ENCODE measurements around the gene PLK2.

Gene PLK2

DNA sequence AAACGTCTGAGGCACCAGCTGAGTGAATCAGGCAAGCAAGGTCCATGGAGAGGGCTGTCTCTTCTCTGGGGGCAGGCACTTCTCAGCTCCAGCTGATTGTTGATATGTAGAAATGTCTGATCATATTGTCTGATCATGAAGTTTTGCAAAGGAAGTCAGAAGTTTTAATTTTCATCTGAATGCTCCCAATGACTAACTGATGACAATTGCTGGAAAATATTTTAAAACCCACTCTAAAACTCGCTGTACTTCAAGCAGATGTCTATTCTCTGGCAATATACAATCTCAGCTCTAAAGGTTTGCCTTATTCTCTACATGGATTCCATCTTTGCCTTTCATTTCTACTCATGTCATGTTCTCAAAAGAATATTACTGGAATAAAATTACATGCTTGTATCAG is 12.7 kb downstream of the PLK2 start:
- no peak for DNase-seq

DNA sequence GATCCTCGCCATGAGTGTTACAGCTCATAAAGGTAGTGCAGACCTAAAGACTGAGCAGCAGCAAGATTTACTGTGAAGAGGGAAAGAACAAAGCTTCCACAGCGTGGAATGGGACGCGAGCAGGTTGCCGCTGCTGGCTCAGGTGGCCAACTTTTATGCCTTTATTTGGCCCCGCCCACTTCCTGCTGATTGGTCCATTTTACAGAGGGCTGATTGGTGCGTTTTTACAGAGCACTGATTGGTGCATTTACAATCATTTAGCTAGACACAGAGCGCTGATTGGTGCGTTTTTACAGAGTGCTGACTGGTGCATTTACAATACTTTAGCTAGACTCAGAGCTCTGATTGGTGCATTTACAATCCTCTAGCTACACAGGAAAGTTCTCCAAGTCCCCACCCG is 13.9 kb downstream of the PLK2 start:
- DNase-seq = no peak

DNA sequence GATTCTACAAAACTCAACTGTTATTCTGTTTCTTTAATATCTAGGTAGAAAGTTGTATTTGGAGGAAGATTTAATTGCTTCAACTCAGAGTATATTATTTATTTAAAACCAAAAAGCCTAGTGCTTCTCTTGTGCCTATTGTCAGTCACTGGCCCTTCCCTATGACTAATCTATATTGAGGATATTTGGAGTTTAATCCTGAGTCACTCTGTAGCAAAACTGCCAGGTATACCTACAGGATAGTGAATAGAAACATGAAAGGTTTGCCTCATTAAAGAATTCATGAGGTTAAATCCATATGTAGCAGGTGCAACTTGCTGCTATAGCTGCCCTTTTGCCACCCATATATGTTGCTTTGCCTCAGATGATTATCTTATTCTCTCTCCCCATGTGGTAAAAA is 15.1 kb downstream of the PLK2 start:
- DNase-seq = no peak

DNA sequence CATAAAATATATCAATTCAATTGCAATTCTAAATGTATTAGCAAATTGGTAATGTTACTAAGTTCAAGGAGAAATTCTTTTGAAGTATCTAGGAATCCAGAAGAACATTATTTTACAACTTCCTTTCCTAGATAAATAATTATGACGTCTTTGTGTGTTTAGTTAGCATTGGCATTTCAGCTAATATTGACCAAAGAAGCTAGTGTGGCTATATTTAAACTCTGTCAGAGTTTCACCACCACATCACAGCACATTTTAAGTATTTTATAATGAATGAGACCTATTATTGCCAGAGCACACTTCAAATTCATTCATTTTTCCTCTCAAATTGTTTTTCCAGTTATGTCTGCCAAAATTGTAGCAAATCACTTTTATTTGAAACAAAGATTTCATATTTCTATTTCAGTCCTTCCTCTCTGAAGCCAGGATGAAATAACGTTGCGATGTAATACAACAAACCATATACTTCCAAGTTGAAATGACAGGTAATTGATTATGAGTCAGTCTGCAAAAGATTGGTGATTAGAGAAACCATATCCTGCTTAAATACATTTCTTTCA is 18.9 kb downstream of the PLK2 start:
- no peak for DNase-seq

DNA sequence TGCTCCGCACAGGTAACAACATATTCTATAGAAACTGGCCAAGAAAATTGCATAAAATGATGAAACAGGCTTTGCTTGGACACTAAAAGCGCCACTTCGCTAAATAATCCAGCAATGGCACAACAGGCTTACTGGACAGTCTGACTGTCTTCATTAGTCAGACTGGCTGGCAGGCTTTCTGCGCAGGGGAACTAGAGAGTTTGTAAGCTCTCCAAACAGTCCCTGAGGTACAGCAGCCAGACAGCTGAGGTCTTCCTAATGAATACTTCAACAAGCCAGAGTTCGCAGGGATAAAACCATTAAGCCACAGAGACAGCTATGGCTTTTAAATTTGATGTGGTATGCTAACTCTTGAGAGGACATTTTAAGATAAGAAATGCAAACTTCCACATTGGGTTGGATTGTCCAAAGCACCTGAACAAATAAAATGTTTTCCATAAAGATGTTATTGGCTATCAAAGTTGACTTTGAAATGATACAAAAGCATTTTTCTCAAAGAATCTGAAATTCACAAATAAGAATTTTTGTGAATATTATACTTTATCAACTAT is 20.7 kb downstream of the PLK2 start:
- no peak for DNase-seq

DNA sequence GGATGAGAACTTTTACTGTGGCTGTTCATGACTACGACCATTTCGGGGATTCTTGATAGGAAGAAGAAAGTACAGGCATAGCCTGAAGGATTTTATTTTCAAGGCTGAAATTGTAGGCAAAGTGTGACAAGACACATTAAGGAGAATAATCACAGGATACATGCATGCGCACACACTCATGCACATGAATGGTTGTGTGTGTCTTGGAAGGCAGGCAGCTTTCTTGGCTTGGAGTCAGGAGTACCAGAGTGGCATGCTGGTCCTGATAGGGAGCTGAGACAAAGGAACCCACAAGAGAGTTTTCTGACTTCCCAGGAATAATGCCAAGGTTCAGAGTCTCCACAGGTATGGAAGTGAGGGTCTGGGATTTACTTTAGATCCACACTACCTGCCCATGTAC is 22.2 kb downstream of the PLK2 start:
- DNase-seq = no peak

DNA sequence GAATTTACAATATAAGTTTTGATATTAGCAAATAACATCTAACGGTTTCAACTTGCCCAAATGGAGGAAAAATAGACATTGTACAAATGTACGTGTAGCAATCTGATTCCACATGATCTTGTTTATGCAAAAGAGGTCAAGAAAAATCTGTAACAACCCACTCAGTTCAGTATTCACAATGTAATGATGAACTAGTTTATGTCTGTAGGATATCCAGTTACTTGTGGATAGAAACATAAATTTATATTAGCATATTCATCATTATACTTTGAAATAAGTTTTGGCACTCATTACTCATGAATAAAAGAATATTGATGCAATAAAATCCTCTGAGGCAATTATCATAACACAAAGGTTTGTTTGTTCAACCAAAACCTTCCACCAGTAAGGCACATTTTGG is 28.1 kb downstream of the PLK2 start:
- DNase-seq = no peak

DNA sequence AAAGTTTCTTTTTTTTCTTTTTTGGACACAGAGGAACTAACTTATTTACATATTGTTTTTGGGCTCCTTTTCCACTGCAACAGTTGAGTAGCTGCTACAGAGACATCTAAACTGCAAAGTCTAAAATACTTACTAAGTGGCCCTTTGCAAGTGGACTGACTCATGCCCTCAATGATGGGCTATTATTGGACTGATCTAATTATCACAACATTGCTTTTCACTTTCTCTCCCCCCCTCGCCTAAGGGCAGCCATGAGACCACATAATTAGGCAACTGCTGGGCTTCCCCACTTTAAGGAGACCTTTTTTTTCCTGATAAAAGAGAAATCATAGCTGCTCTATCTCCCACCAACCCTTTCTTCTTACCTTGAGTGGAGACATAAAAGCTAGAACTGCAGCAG is 47.0 kb downstream of the PLK2 start:
- DNase-seq = no peak

DNA sequence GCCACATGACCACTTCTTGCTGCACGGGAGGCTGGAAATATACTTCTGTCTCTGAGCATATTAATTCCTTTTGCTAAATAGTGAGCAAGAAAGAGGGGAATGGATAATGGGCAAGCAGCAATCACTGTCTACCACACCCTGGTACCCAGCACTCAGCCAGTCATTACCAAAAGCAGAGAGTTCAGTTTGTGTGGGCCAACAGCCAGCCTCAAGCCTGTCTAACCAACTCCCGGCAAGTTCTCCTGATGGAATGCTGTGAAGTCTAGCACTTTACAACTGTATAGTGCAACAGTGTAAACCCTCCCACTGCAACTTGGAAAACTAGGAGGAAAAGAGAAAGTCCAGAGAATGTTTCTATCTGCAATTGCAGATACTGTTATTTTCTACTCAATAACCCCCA is 47.8 kb downstream of the PLK2 start:
- DNase-seq = no peak

DNA sequence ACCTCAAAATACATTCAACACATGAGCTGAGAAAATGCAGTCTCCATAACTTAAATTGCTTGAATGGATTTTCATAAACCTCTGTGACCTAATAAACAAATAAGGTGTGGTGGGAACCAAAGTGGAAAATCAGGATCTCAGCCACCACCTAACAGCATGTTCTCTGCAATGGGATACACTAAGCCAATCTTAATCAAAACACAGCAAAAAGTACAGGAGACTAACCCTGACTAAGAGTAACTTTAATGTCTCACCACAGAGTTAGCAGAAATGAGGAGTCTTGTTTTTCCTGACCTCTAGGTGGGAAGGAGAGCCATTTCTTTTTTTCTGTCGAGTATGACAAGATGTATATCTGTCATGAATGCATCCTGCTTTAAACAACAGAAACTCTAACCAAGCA is 48.5 kb downstream of the PLK2 start:
- no peak for DNase-seq

DNA sequence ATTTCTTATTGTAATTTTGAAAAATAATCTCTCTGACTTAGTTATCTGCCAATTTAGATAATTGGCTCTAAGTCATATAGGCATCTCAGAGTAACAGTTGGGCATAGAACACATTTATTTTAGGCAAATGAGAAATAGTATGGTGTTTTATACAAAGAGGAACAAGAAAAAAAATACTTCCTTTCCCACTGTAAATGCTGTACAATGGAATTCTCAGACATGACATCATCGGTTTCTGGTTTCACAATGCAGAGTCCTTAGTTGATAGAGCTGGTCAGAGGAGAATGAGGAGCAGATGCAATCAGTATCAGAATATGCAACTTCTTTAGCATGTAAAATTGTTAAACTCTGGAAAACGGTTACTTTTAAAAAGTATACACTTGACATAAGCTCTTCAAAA is 49.4 kb downstream of the PLK2 start:
- no peak for DNase-seq

DNA sequence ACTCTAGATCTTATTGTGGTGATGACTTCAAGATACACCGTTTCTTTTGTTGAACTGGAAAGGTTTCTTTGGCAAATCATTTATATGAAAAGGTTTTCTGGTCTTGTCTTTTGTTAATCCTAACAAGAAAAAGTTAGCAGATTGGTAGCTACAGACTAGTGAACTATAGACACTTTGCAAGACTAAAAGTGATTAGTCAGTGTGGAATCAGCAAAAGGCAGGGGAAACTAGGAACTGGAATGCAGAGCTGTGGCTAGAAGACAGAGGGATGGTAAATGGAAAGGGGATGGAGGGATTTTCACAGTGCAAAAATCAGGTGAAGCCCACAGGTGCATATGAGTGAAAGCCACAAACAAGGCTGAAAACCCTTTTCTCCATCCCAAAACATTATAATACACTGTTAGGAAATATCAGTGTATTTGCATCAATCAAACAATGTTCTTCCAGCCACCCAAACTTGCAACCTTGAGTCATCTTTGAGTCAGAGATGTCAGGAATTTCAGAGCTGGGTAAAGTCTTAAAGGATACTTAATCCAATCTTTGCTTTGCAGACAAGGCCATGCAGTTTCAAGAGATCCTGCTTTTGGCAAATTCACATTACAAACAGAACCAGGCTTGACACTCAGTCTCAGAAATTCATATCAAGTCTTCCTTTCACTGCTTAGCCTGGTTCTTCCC is 52.7 kb downstream of the PLK2 start:
- no peak for DNase-seq

DNA sequence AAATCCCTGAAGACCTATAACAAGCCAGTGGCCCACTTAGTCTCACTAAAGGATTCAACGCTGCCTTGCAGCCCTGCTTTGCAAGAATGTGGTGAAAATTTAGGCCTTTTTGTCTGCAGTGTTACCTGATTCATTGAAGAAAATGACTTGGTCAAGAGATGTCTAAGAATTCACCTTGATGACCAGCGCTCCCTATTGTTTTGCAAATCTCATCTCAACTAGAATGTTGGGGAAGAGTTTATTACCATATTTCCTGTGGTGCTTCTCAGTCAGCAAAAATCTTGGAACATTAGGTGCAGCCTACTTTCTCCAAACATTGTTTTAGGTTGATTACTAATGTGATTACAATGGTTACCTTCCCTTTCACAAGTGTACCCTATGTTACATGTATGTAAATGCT is 53.5 kb downstream of the PLK2 start:
- DNase-seq = no peak

DNA sequence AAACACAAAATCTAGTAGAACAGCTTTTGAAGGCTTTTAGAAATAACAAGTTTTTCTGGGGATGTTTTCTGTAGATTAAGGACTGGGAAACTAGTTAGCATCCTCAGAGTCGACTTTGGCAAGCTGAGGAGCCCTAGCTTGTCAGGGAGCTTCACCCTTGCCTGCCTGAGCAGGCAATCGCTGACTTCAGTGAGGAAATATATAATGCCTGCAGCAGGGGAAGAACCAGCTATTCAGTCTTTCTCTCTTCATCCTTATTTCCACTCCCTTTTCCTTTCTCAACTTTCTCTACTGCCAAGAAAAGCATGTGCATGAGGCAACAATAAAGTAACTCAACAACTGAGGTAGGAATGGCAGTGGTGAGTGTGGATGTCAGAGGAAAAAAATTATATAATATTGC is 54.7 kb downstream of the PLK2 start:
- DNase-seq = no peak

DNA sequence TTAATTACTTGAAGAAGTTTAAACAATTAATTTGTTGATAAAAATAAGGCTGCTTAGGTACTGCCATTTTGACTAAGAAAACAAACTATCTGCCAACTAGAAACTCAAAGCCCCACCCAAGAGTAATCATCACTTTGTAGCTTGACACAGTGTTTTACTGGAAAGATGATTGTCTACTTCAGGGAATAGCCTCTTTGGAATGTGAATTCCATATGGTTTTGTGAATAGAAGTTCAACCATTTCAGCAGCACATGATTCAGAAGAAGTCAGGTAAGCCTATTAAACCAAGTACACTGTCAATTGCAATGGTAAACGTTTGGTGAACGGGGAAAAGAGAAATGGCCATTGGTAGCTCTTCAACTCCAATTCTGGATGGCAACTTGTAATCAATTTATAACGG is 55.2 kb downstream of the PLK2 start:
- DNase-seq = no peak

Measured in NCI-H446 (cell line).